HepG2 (cell line): Measurements from ENCODE around the gene ACAP3. TPM values are rescaled to one million over a fixed set of nuclear protein-coding genes. Genes with fewer than 3 reads are reported as not detected.
A peak's percentile ranks its signal among the peaks of the same experiment; 100 is the strongest.

Experiments used
- BORCS8-MEF2B ChIP-seq: sonication (generic); formaldehyde crosslinking; IDR thresholded peaks from 2 replicates; pipeline ENCODE4 v1.8.0; 2022; ENCODE audit warnings: mild to moderate bottlenecking, missing genetic modification reagents
- CAMTA2 ChIP-seq: sonication (generic); formaldehyde crosslinking; IDR thresholded peaks from 2 replicates; pipeline ENCODE4 v1.4.0; 2020; ENCODE audit warnings: mild to moderate bottlenecking, missing genetic modification reagents, borderline replicate concordance
- HDAC2 ChIP-seq: sonication (generic); formaldehyde crosslinking; IDR thresholded peaks from 2 replicates; pipeline ENCODE4 v1.4.0; 2020; ENCODE audit warnings: missing genetic modification reagents
- MXI1 ChIP-seq: IDR thresholded peaks from 3 replicates; pipeline ENCODE4 v1.6.1; 2012; ENCODE audit warnings: low read depth, low read length, inconsistent platforms, borderline replicate concordance
- PHF8 ChIP-seq: sonication (generic); formaldehyde crosslinking; IDR thresholded peaks from 2 replicates; pipeline ENCODE4 v1.5.0; 2020; ENCODE audit warnings: missing genetic modification reagents
- POLR2A ChIP-seq, 2 experiments: IDR thresholded peaks; 2 replicates each; pipeline ENCODE4 v1.6.1; 2011; ENCODE audit warnings: low read depth in 2 of 2, low read length in 2 of 2, mild to moderate bottlenecking in 1 of 2, moderate library complexity in 1 of 2; ENCODE audit not compliant: insufficient read depth in 1 of 2
- RXRB ChIP-seq: IDR thresholded peaks from 2 replicates; pipeline ENCODE4 v1.6.1; 2016; ENCODE audit warnings: borderline replicate concordance, missing genetic modification reagents, missing compliant biosample characterization
- SNAI1 ChIP-seq: sonication (generic); formaldehyde crosslinking; IDR thresholded peaks from 2 replicates; pipeline ENCODE4 v1.5.0; 2020; ENCODE audit warnings: mild to moderate bottlenecking, missing genetic modification reagents, borderline replicate concordance
- SPEN ChIP-seq: sonication (generic); formaldehyde crosslinking; IDR thresholded peaks from 2 replicates; pipeline ENCODE4 v1.5.1; 2020; ENCODE audit warnings: low read depth, mild to moderate bottlenecking, missing genetic modification reagents
- TBX2 ChIP-seq: sonication (generic); formaldehyde crosslinking; IDR thresholded peaks from 2 replicates; pipeline ENCODE4 v1.5.0; 2020; ENCODE audit warnings: missing genetic modification reagents, mild to moderate bottlenecking, borderline replicate concordance
- ZNF432 ChIP-seq: sonication (generic); formaldehyde crosslinking; IDR thresholded peaks from 2 replicates; pipeline ENCODE4 v1.5.0; 2020; ENCODE audit warnings: missing genetic modification reagents, mild to moderate bottlenecking, borderline replicate concordance
- ZNF709 ChIP-seq: sonication (generic); formaldehyde crosslinking; IDR thresholded peaks from 2 replicates; pipeline ENCODE4 v1.5.0; 2020; ENCODE audit warnings: mild to moderate bottlenecking, missing genetic modification reagents
- polyA plus RNA-seq, 8 experiments: library from polyadenylated mRNA; depleted of rRNA in 3 of 8; stranded (reverse) in 7 of 8; unstranded in 1 of 8; fragments of >200 nt; fragmentation: Illumina TruSeq in 4 of 8; extraction: Trizol in 4 of 8; gene quantifications; 2 replicates each; pipeline versions ENCODE4 v1.2.1 to v1.2.3, GENCODE V29; 2011 to 2016; ENCODE audit warnings: low read depth in 4 of 8, missing spikeins in 1 of 8, mixed read lengths in 1 of 8; ENCODE audit not compliant: insufficient read depth in 1 of 8
- total RNA-seq, 5 experiments: library from RNA; depleted of rRNA; stranded (reverse); fragments of >200 nt; fragmentation: Illumina TruSeq; extraction: Trizol; gene quantifications; 2 replicates each; pipeline ENCODE4 v1.2.3, GENCODE V29; 2016; ENCODE audit warnings: low read depth in 1 of 5
- TF ChIP-seq, protein P1 (sequence below): sonication (generic); formaldehyde crosslinking; IDR thresholded peaks from 2 replicates; pipeline ENCODE4 v1.5.0; 2020; ENCODE audit warnings: missing genetic modification reagents
- TF ChIP-seq, protein P2 (sequence below): sonication (generic); formaldehyde crosslinking; IDR thresholded peaks from 2 replicates; pipeline ENCODE4 v1.9.0; 2022; ENCODE audit warnings: missing genetic modification reagents, mild to moderate bottlenecking, borderline replicate concordance
- TF ChIP-seq, protein P3 (sequence below): sonication (generic); formaldehyde crosslinking; IDR thresholded peaks from 2 replicates; pipeline ENCODE4 v1.5.1; 2020; ENCODE audit warnings: missing genetic modification reagents, mild to moderate bottlenecking, borderline replicate concordance
- TF ChIP-seq, protein P4 (sequence below): sonication (generic); formaldehyde crosslinking; IDR thresholded peaks from 2 replicates; pipeline ENCODE4 v1.5.0; 2020; ENCODE audit warnings: mild to moderate bottlenecking, missing genetic modification reagents, borderline replicate concordance
- TF ChIP-seq, protein P5 (sequence below): sonication (generic); formaldehyde crosslinking; IDR thresholded peaks from 2 replicates; pipeline ENCODE4 v1.4.0; 2020; ENCODE audit warnings: missing genetic modification reagents

Gene ACAP3
- total and polyA plus RNA-seq, 2 of the 13 experiments (the other 11 are each of a cell fraction or from before 2014, with no cell fraction given), result 29.4 to 50.8 TPM

DNA sequence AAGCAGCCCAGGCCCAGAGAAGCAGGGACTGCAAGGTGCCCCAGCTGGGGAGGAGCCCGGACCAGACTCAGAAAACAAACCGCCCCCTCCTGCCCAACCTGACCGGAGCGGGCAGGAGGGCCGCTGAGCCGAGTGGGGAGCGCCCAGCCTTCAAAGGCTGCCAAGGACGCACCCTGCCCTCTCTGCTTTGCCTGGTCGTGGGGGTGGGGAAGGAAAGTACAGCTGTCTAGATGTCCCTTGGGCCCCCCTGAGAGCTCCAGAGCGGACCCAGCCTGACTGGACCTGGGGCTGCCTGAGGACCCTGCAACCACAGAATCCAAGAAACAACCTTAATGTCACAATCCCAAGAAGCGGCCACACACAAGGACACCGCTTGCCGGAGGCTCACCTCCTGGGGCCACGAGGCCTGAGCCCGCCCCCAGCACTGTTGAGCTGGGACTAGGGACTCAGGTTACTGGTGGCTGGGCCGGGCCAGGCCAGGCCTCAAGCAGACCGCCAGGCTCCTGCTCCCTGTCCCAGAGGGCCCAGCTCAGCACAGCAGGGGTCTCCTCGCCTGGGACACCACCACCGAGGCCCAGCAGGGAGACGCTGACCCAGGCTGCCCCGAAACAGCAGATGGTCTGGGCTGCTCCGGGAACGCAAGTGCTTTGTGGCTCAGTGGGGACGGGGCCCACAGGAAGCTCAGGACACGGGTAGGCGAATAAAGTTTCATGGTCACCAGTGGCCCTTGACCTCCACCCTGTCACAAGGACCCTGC is 40.1 kb upstream of the ACAP3 start (continued):
- TF ChIP-seq ZNF709, result peak; percentile 29; the same call in 1 of the 2 replicates
- TF ChIP-seq MXI1, result 0 out of 3 replicates have a peak, but pooled peaks have one; percentile 24
- peak; percentile 12; the same call in 1 of the 2 replicates for TF ChIP-seq BORCS8-MEF2B (CRISPR knock-in tag)
- TF ChIP-seq, protein P1, sequence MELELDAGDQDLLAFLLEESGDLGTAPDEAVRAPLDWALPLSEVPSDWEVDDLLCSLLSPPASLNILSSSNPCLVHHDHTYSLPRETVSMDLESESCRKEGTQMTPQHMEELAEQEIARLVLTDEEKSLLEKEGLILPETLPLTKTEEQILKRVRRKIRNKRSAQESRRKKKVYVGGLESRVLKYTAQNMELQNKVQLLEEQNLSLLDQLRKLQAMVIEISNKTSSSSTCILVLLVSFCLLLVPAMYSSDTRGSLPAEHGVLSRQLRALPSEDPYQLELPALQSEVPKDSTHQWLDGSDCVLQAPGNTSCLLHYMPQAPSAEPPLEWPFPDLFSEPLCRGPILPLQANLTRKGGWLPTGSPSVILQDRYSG (CRISPR knock-in tag), result no peak
- no peak for TF ChIP-seq ZNF432 (CRISPR knock-in tag)
- peak; percentile 31 for TF ChIP-seq RXRB (CRISPR knock-in tag)
- peak; percentile 17; the same call in 1 of the 2 replicates for TF ChIP-seq SPEN (CRISPR knock-in tag)
- TF ChIP-seq, protein P2, sequence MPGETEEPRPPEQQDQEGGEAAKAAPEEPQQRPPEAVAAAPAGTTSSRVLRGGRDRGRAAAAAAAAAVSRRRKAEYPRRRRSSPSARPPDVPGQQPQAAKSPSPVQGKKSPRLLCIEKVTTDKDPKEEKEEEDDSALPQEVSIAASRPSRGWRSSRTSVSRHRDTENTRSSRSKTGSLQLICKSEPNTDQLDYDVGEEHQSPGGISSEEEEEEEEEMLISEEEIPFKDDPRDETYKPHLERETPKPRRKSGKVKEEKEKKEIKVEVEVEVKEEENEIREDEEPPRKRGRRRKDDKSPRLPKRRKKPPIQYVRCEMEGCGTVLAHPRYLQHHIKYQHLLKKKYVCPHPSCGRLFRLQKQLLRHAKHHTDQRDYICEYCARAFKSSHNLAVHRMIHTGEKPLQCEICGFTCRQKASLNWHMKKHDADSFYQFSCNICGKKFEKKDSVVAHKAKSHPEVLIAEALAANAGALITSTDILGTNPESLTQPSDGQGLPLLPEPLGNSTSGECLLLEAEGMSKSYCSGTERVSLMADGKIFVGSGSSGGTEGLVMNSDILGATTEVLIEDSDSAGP (CRISPR knock-in tag), result peak; percentile 60; the same call in 1 of the 2 replicates
- TF ChIP-seq SNAI1, result peak; percentile 85; the same call in 1 of the 2 replicates
- peak in 1 of 2 experiments; percentile 47; a peak in 1 of 4 replicates for TF ChIP-seq POLR2A (IDR thresholded peaks at IDR 0.05; ENCODE audit: insufficient read depth in 1 of 2, low read depth in 2 of 2, low read length in 2 of 2)
- TF ChIP-seq TBX2 (CRISPR knock-in tag), result peak; percentile 48; the same call in 1 of the 2 replicates
- TF ChIP-seq CAMTA2 (CRISPR knock-in tag), result 0 out of 2 replicates have a peak, but pooled peaks have one; percentile 71
- TF ChIP-seq, protein P3, sequence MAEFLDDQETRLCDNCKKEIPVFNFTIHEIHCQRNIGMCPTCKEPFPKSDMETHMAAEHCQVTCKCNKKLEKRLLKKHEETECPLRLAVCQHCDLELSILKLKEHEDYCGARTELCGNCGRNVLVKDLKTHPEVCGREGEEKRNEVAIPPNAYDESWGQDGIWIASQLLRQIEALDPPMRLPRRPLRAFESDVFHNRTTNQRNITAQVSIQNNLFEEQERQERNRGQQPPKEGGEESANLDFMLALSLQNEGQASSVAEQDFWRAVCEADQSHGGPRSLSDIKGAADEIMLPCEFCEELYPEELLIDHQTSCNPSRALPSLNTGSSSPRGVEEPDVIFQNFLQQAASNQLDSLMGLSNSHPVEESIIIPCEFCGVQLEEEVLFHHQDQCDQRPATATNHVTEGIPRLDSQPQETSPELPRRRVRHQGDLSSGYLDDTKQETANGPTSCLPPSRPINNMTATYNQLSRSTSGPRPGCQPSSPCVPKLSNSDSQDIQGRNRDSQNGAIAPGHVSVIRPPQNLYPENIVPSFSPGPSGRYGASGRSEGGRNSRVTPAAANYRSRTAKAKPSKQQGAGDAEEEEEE (CRISPR knock-in tag), result 0 out of 2 replicates have a peak, but pooled peaks have one; percentile 59
- TF ChIP-seq PHF8 (CRISPR knock-in tag), result peak; percentile 84
- TF ChIP-seq, protein P4, sequence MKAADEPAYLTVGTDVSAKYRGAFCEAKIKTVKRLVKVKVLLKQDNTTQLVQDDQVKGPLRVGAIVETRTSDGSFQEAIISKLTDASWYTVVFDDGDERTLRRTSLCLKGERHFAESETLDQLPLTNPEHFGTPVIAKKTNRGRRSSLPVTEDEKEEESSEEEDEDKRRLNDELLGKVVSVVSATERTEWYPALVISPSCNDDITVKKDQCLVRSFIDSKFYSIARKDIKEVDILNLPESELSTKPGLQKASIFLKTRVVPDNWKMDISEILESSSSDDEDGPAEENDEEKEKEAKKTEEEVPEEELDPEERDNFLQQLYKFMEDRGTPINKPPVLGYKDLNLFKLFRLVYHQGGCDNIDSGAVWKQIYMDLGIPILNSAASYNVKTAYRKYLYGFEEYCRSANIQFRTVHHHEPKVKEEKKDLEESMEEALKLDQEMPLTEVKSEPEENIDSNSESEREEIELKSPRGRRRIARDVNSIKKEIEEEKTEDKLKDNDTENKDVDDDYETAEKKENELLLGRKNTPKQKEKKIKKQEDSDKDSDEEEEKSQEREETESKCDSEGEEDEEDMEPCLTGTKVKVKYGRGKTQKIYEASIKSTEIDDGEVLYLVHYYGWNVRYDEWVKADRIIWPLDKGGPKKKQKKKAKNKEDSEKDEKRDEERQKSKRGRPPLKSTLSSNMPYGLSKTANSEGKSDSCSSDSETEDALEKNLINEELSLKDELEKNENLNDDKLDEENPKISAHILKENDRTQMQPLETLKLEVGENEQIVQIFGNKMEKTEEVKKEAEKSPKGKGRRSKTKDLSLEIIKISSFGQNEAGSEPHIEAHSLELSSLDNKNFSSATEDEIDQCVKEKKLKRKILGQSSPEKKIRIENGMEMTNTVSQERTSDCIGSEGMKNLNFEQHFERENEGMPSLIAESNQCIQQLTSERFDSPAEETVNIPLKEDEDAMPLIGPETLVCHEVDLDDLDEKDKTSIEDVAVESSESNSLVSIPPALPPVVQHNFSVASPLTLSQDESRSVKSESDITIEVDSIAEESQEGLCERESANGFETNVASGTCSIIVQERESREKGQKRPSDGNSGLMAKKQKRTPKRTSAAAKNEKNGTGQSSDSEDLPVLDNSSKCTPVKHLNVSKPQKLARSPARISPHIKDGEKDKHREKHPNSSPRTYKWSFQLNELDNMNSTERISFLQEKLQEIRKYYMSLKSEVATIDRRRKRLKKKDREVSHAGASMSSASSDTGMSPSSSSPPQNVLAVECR (CRISPR knock-in tag), result peak; percentile 64
- TF ChIP-seq HDAC2 (CRISPR knock-in tag), result peak; percentile 29; the same call in 1 of the 2 replicates
- TF ChIP-seq, protein P5, sequence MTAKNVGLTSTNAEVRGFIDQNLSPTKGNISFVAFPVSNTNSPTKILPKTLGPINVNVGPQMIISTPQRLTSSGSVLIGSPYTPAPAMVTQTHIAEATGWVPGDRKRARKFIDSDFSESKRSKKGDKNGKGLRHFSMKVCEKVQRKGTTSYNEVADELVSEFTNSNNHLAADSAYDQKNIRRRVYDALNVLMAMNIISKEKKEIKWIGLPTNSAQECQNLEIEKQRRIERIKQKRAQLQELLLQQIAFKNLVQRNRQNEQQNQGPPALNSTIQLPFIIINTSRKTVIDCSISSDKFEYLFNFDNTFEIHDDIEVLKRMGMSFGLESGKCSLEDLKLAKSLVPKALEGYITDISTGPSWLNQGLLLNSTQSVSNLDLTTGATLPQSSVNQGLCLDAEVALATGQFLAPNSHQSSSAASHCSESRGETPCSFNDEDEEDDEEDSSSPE, result peak; percentile 35; the same call in 1 of the 2 replicates
